ENCODE measurements around the gene ASAH2B.

Gene ASAH2B

GRCh38 chr10:50798297-50798696 lies 58.6 kb downstream of the ASAH2B start:
- no peak for DNase-seq (ENCODE audit: low spot score)

GRCh38 chr10:50799595-50799994 lies 59.9 kb downstream of the ASAH2B start:
- DNase-seq (ENCODE audit: low spot score): no peak

- DNase-seq (ENCODE audit: low spot score): no peak
Measured at GRCh38 chr10:50805981-50806622, 66.4 kb downstream of the ASAH2B start.

GRCh38 chr10:50807851-50808776 lies 68.4 kb downstream of the ASAH2B start:
- peak; percentile 6 for DNase-seq (ENCODE audit: low spot score)
